ENCODE results near the gene PCDHGA5.
"Not testable (repeated sequence)": the region's sequence is repeated elsewhere in the genome, so short reads cannot be mapped to it uniquely, and the experiment has no call there.

The PCDHGA5 gene

DNA sequence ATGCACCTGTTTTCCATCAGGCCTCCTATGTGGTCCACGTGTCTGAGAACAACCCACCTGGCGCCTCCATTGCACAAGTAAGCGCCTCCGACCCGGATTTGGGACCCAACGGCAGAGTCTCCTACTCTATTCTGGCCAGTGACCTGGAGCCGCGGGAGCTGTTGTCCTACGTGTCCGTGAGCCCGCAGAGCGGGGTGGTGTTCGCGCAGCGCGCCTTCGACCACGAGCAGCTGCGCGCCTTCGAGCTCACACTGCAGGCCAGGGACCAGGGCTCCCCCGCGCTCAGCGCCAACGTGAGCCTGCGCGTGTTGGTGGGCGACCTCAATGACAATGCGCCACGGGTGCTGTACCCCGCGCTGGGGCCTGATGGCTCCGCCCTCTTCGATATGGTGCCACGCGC is 12.4 kb upstream of the PCDHGA5 start:
- DNase-seq (ENCODE audit: low read depth) = no peak

GRCh38 chr5:141354900-141355469 is 9.0 kb upstream of the PCDHGA5 start, which contains the start of gene PCDHGA4:
TSS of gene PCDHGA4 (plus strand) at chr5:141355021. CDS start at chr5:141355108, 87 bp downstream.
- no peak for DNase-seq (ENCODE audit: low read depth)

DNA sequence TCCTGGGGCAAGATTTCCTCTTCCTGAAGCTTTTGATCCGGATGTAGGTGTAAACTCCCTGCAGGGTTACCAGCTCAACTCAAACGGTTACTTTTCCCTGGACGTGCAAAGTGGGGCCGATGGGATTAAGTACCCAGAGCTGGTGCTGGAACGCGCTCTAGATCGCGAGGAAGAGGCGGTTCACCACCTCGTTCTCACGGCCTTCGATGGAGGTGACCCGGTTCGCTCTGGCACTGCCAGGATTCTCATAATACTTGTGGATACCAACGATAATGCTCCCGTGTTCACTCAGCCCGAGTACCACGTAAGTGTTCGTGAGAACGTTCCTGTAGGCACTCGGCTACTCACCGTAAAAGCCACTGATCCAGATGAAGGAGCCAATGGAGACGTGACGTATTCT is 8.3 kb upstream of the PCDHGA5 start:
- no peak for DNase-seq (ENCODE audit: low read depth)

- no peak for DNase-seq (ENCODE audit: low read depth)
Measured at GRCh38 chr5:141356133-141356532, 7.8 kb upstream of the PCDHGA5 start.

GRCh38 chr5:141356950-141357349 is 7.0 kb upstream of the PCDHGA5 start:
- no peak for DNase-seq (ENCODE audit: low read depth)

DNA sequence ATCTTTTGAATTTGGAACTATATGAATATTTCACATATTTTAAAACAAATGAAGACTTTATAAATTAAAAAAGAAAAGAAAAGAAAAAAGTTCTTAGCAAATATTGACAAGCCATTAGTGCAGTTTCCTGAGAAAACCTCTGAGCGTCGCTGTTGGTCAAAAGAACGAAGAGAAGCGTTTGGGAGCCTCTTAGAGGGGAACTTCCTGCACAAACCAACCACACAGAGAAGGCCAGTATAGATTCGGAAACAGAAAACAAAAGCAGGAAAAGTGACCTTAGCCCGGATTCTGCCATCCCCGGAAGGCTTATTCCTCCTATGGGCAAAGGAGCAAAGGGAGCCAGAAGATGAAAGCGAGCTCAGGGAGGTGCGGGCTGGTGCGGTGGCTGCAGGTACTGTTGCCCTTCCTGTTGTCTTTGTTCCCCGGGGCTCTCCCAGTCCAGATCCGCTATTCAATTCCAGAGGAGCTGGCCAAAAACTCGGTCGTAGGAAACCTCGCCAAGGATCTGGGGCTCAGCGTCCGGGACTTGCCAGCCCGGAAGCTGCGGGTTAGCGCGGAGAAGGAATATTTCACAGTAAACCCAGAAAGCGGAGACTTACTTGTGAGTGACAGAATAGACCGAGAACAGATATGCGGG is 4.1 kb upstream of the PCDHGA5 start, which contains the start of gene PCDHGB2:
TSS of gene PCDHGB2 (plus strand) at position 205 of the 637 bp plus-strand sequence. CDS start at position 347, 142 bp downstream.
- no peak for DNase-seq (ENCODE audit: low read depth)

DNA sequence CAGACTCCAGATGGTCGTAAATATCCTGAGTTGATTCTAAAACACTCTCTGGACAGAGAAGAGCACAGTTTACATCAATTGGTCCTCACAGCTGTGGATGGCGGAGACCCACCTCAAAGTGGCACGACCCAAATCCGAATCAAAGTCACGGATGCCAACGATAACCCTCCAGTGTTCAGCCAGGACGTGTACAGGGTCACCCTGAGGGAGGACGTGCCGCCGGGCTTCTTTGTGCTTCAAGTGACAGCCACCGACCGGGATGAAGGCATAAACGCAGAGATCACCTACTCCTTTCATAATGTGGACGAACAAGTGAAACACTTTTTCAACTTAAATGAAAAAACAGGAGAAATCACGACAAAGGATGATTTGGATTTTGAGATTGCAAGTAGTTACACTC is 3.3 kb upstream of the PCDHGA5 start:
- DNase-seq (ENCODE audit: low read depth) = no peak

GRCh38 chr5:141362719-141363118 is 1.2 kb upstream of the PCDHGA5 start:
- DNase-seq (ENCODE audit: low read depth) = no peak

GRCh38 chr5:141366016-141366896 is 2.3 kb downstream of the PCDHGA5 start:
- DNase-seq (ENCODE audit: low read depth) = no peak

- DNase-seq (ENCODE audit: low read depth) = no peak
Measured at GRCh38 chr5:141369994-141370848, 6.3 kb downstream of the PCDHGA5 start, which contains the start of gene PCDHGB3. TSS of gene PCDHGB3 (plus strand) at chr5:141370242. CDS start at chr5:141370395, 153 bp downstream.

DNA sequence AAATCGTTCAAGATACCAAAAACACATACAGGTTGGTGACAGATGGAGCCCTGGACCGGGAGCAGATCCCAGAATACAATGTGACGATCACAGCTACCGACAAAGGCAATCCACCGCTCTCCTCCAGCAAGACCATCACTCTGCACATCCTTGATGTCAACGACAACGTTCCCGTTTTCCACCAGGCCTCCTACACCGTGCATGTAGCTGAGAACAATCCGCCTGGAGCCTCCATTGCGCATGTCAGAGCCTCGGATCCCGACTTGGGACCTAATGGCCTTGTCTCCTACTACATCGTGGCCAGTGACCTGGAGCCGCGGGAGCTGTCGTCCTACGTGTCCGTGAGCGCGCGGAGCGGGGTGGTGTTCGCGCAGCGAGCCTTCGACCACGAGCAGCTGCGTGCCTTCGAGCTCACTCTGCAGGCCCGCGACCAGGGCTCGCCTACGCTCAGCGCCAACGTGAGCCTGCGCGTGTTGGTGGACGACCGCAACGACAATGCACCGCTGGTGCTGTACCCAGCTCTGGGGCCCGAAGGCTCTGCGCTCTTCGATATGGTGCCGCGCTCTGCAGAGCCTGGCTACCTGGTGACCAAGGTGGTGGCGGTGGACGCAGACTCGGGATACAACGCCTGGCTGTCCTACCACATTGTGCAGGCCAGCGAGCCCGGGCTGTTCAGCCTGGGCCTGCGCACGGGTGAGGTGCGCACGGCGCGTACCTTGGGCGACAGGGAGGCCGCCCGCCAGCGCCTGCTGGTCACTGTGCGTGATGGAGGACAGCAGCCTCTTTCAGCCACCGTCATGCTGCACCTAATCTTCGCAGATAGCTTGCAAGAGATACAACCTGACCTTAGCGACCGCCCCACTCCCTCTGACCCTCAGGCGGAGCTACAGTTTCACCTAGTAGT is 7.9 kb downstream of the PCDHGA5 start:
- no peak for DNase-seq (ENCODE audit: low read depth)

DNA sequence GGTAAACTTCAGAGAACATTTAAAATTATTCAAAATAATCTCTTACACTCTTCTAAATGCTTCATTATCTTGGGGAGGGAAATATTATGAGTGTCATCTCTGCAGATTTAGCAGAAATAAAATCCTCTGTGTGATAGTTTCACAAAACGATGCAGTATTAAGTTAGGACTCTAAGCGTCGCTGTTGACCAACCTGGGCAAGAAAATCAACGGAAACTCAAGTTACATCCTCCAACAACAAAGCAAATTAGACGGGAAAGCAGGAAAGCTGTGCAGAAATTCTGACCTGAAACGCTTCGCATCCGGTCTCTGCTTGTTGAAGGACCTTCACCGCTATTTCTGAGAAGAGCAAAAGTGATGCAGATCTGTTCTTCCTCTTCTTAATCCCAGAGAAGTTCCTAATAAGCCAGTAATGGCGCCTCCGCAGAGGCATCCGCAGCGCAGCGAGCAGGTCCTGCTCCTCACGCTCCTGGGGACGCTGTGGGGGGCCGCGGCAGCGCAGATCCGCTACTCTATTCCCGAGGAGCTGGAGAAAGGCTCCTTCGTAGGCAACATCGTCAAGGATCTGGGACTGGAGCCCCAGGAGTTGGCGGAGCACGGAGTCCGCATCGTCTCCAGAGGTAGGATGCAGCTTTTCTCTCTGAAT is 9.8 kb downstream of the PCDHGA5 start, which contains the start of gene PCDHGA6:
TSS of gene PCDHGA6 (plus strand) at position 219 of the 645 bp plus-strand sequence. CDS start at position 412, 193 bp downstream.
- no peak for DNase-seq (ENCODE audit: low read depth)

DNA sequence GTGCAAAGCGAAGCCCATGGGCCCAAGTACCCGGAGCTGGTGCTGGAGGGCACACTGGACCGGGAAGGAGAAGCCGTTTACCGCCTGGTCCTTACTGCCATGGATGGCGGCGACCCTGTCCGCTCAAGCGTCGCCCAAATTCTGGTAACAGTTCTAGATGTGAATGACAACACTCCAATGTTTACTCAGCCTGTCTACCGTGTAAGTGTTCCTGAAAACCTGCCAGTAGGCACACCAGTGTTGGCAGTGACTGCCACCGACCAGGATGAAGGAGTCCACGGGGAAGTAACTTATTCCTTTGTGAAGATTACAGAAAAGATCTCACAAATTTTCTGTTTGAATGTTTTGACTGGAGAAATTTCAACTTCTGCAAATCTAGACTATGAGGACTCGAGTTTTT is 10.7 kb downstream of the PCDHGA5 start:
- no peak for DNase-seq (ENCODE audit: low read depth)

DNA sequence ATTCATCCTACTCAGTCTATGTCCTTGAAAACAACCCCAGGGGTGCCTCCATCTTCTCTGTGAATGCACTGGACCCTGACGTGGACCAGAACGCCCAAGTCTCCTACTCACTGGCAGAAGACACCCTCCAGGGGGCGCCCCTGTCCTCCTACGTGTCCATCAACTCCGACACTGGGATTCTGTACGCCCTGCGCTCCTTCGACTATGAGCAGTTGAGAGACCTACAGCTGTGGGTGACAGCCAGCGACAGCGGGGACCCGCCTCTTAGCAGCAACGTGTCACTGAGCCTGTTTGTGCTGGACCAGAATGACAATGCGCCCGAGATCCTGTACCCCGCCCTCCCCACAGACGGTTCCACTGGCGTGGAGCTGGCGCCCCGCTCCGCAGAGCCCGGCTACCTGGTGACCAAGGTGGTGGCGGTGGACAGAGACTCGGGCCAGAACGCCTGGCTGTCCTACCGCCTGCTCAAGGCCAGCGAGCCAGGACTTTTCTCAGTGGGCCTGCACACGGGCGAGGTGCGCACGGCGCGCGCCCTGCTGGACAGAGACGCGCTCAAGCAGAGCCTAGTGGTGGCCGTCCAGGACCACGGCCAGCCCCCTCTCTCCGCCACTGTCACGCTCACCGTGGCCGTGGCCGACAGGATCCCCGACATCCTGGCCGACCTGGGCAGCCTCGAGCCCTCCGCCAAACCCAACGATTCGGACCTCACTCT is 11.6 kb downstream of the PCDHGA5 start:
- not testable (repeated sequence) for DNase-seq (ENCODE audit: low read depth)

GRCh38 chr5:141382469-141383294 is 18.7 kb downstream of the PCDHGA5 start, which contains the start of gene PCDHGA7:
TSS of gene PCDHGA7 (plus strand) at chr5:141382742. CDS start at chr5:141382900, 158 bp downstream.
- no peak for DNase-seq (ENCODE audit: low read depth)

DNA sequence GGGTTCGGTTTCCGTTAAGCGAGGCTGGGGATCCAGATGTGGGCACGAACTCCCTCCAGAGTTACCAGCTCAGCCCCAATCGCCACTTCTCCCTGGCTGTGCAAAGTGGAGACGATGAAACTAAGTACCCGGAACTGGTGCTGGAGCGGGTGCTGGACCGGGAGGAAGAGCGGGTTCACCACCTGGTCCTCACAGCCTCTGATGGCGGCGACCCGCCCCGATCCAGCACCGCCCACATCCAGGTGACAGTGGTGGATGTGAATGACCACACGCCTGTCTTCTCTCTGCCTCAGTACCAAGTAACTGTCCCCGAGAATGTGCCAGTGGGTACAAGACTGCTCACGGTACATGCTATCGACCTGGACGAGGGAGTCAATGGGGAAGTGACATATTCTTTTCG is 19.4 kb downstream of the PCDHGA5 start:
- DNase-seq (ENCODE audit: low read depth) = no peak

- no peak for DNase-seq (ENCODE audit: low read depth)
Measured at GRCh38 chr5:141384471-141385267, 20.7 kb downstream of the PCDHGA5 start.
